ENCODE data around the gene MCM3AP. TPM values are rescaled to one million over a fixed set of nuclear protein-coding genes. Genes with fewer than 3 reads are reported as not detected.

MCM3AP gene
- total and polyA plus RNA-seq, 9 of the 15 experiments (the other 6 are each of a cell fraction or from before 2014, with no cell fraction given) = 6.5 to 179 (median 69.6) TPM

GRCh38 chr21:46188226-46189212 is 96.9 kb downstream of the MCM3AP start (continued):
- TF ChIP-seq CREM (IDR thresholded peaks at IDR 0.05; ENCODE audit: low read depth) (peak; percentile 71), CC2D1A (IDR thresholded peaks at IDR 0.05) (no peak), JUND (IDR thresholded peaks at IDR 0.05; ENCODE audit: borderline replicate concordance, low read depth, low read length) (peak; percentile 100), JUND (tag; IDR thresholded peaks at IDR 0.05; ENCODE audit: borderline replicate concordance, low read depth, low read length) (peak; percentile 100), KAT7 (CRISPR knock-in tag; IDR thresholded peaks at IDR 0.05; ENCODE audit: borderline replicate concordance) (0 out of 2 replicates have a peak, but pooled peaks have one; percentile 17), ARID3B (CRISPR knock-in tag; IDR thresholded peaks at IDR 0.05; ENCODE audit: borderline replicate concordance) (no peak), YY1 (IDR thresholded peaks at IDR 0.05; ENCODE audit: borderline replicate concordance in 1 of 3, control insufficient read depth in 1 of 3, extremely low read depth in 1 of 3, insufficient read depth in 3 of 3, insufficient read length in 1 of 3, insufficient replicate concordance in 2 of 3, low read depth in 1 of 3, low read length in 2 of 3) (peak in 1 of 3 experiments; percentile 31), CTBP1 (IDR thresholded peaks at IDR 0.05; ENCODE audit: borderline replicate concordance) (peak; percentile 83), MYNN (IDR thresholded peaks at IDR 0.05) (peak; percentile 71; the same call in 1 of the 2 replicates), MYNN (CRISPR knock-in tag; IDR thresholded peaks at IDR 0.05) (no peak), MYC (IDR thresholded peaks at IDR 0.05; ENCODE audit: low read depth, low read length) (peak; percentile 76), MYC (CRISPR knock-in tag; IDR thresholded peaks at IDR 0.05; ENCODE audit: borderline replicate concordance, low read depth) (no peak), NR4A1 (CRISPR knock-in tag; IDR thresholded peaks at IDR 0.05) (no peak), NR4A1 (tag; IDR thresholded peaks at IDR 0.05) (no peak), E2F1 (CRISPR knock-in tag; IDR thresholded peaks at IDR 0.05) (no peak), CBFA2T2 (conservative IDR thresholded peaks at IDR 0.05) (peak; percentile 28), MEIS2 (IDR thresholded peaks at IDR 0.05; ENCODE audit: partially characterized antibody) (peak; percentile 90), MTA1 (IDR thresholded peaks at IDR 0.05; ENCODE audit: borderline replicate concordance) (0 out of 2 replicates have a peak, but pooled peaks have one; percentile 19), TCF3 (CRISPR knock-in tag; IDR thresholded peaks at IDR 0.05) (no peak), ZNF197 (CRISPR knock-in tag; IDR thresholded peaks at IDR 0.05; ENCODE audit: low read depth) (no peak), TBP (optimal IDR thresholded peaks at IDR 0.05; ENCODE audit: low read depth, low read length) (no peak), MBD1 (CRISPR knock-in tag; IDR thresholded peaks at IDR 0.05) (no peak), TAL1 (IDR thresholded peaks at IDR 0.05) (peak; percentile 18; the same call in 1 of the 2 replicates), GTF2F1 (IDR thresholded peaks at IDR 0.05; ENCODE audit: low read depth, low read length) (0 out of 2 replicates have a peak, but pooled peaks have one; percentile 27)

Data from K562 (cell line).